ENCODE measurements around the gene ZNFX1.

DNA sequence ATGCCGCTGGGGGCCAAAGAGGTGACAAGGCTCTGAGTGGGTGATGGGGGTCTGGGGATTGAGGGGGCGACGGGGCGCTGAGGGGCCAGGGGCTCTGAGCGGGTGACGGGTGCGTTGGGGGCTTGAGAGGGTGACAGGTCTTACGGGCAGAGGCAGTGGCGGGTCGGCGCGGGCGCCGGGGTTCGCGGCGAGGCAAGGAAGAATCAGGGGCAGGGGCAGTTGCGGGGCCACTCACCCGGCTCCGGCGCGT, 146 bp downstream of the ZNFX1 start:
- TF ChIP-seq, protein P1, sequence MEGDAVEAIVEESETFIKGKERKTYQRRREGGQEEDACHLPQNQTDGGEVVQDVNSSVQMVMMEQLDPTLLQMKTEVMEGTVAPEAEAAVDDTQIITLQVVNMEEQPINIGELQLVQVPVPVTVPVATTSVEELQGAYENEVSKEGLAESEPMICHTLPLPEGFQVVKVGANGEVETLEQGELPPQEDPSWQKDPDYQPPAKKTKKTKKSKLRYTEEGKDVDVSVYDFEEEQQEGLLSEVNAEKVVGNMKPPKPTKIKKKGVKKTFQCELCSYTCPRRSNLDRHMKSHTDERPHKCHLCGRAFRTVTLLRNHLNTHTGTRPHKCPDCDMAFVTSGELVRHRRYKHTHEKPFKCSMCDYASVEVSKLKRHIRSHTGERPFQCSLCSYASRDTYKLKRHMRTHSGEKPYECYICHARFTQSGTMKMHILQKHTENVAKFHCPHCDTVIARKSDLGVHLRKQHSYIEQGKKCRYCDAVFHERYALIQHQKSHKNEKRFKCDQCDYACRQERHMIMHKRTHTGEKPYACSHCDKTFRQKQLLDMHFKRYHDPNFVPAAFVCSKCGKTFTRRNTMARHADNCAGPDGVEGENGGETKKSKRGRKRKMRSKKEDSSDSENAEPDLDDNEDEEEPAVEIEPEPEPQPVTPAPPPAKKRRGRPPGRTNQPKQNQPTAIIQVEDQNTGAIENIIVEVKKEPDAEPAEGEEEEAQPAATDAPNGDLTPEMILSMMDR (IDR thresholded peaks at IDR 0.05): no peak
- no peak for TF ChIP-seq EZH2 (IDR thresholded peaks at IDR 0.05; ENCODE audit: borderline replicate concordance, insufficient read depth, low read depth, low read length, poor library complexity, severe bottlenecking)

All from B cell (primary cell).